Astrocyte (in vitro differentiated cells and primary cell): ENCODE results near the gene TMEM176B. TPM values are rescaled to one million over a fixed set of nuclear protein-coding genes. Genes with fewer than 3 reads are reported as not detected.

Experiments used
- DNase-seq: peaks from one replicate; pipeline ENCODE4 v3.0.0-alpha.2; 2010; ENCODE audit warnings: low read depth
- FAIRE-seq: peaks from 2 replicates; lab custom pipeline; 2011; peaks lifted over from hg19 to GRCh38; lab: Jason Lieb, UNC
- H2AFZ ChIP-seq: 2 replicates; pipeline ENCODE4 v1.6.0; 2012; ENCODE audit warnings: low read depth, low read length, inconsistent platforms
- H3K27ac ChIP-seq: 2 replicates; pipeline ENCODE4 v1.5.1; 2011; ENCODE audit warnings: low read depth, low read length, inconsistent platforms
- H3K27me3 ChIP-seq: 2 replicates; pipeline ENCODE4 v1.6.0; 2011; ENCODE audit warnings: low read length, inconsistent platforms; ENCODE audit not compliant: insufficient read depth
- H3K36me3 ChIP-seq: 2 replicates; pipeline ENCODE4 v1.5.1; 2011; ENCODE audit warnings: low read length, inconsistent platforms; ENCODE audit not compliant: insufficient read depth
- H3K4me1 ChIP-seq: 2 replicates; pipeline ENCODE4 v1.5.1; 2011; ENCODE audit warnings: low read length, inconsistent platforms; ENCODE audit not compliant: insufficient read depth
- H3K4me2 ChIP-seq: 2 replicates; pipeline ENCODE4 v1.6.0; 2012; ENCODE audit warnings: low read length, inconsistent platforms
- H3K4me3 ChIP-seq: 2 replicates; pipeline ENCODE4 v1.5.1; 2011; ENCODE audit warnings: low read depth, mild to moderate bottlenecking, low read length, inconsistent platforms; ENCODE audit not compliant: insufficient read depth
- H3K79me2 ChIP-seq: 2 replicates; pipeline ENCODE4 v1.6.0; 2012; ENCODE audit warnings: mild to moderate bottlenecking, low read length, inconsistent platforms; ENCODE audit not compliant: insufficient read depth
- H3K9ac ChIP-seq: 2 replicates; pipeline ENCODE4 v1.6.0; 2012; ENCODE audit warnings: mild to moderate bottlenecking, low read length, inconsistent platforms
- H3K9me3 ChIP-seq: 2 replicates; pipeline ENCODE4 v1.5.1; 2012; ENCODE audit warnings: low read depth, mild to moderate bottlenecking, low read length, inconsistent platforms; ENCODE audit not compliant: insufficient read depth
- H4K20me1 ChIP-seq: 2 replicates; pipeline ENCODE4 v1.6.0; 2012; ENCODE audit warnings: low read length, inconsistent platforms; ENCODE audit not compliant: insufficient read depth
- H3K27ac Mint-ChIP-seq: one replicate; pipeline ENCODE4 v1.8.0; 2021; ENCODE audit warnings: mild to moderate bottlenecking, mixed read lengths; ENCODE audit not compliant: unreplicated experiment
- H3K27me3 Mint-ChIP-seq: one replicate; pipeline ENCODE4 v1.8.0; 2021; ENCODE audit warnings: low read depth, mixed read lengths; ENCODE audit not compliant: unreplicated experiment
- H3K36me3 Mint-ChIP-seq: one replicate; pipeline ENCODE4 v1.8.0; 2021; ENCODE audit warnings: low read depth, mixed read lengths; ENCODE audit not compliant: unreplicated experiment
- H3K4me1 Mint-ChIP-seq: one replicate; pipeline ENCODE4 v1.8.0; 2021; ENCODE audit warnings: low read depth, mixed read lengths; ENCODE audit not compliant: unreplicated experiment
- H3K4me3 Mint-ChIP-seq: one replicate; pipeline ENCODE4 v1.8.0; 2021; ENCODE audit warnings: mild to moderate bottlenecking, moderate library complexity, mixed read lengths; ENCODE audit not compliant: unreplicated experiment
- H3K9me3 Mint-ChIP-seq: one replicate; pipeline ENCODE4 v1.8.0; 2021; ENCODE audit warnings: mild to moderate bottlenecking, mixed read lengths; ENCODE audit not compliant: unreplicated experiment
- CTCF ChIP-seq: IDR thresholded peaks from 2 replicates; pipeline ENCODE4 v1.5.1; 2011; ENCODE audit warnings: low read depth, mild to moderate bottlenecking, inconsistent platforms, low read length, moderate library complexity; ENCODE audit not compliant: insufficient read depth
- EZH2 ChIP-seq: IDR thresholded peaks from 2 replicates; pipeline ENCODE4 v1.6.1; 2012; ENCODE audit warnings: mild to moderate bottlenecking, low read length, inconsistent platforms; ENCODE audit not compliant: insufficient read depth
- total RNA-seq: library from RNA; stranded (reverse); gene quantifications from 2 replicates; pipeline ENCODE4 v1.2.1, GENCODE V29; 2021

The TMEM176B gene
- total RNA-seq, 1 donor from 2014 or later, result 0.32 TPM

- TF ChIP-seq CTCF, result no peak
- TF ChIP-seq EZH2, result no peak
- no peak for DNase-seq
- Histone ChIP-seq H2AFZ (no peak overlapping the region), H3K36me3 (no peaks in the 10 kb centered on the region), H3K9me3 (no peaks in the 10 kb centered on the region), H3K27me3 (no peaks in the 10 kb centered on the region), H3K4me3 (no peak overlapping the region), H3K4me1 (no peaks in the 10 kb centered on the region), H3K9ac (no peak overlapping the region), H3K4me2 (no peak overlapping the region), H3K79me2 (no peaks in the 10 kb centered on the region), H3K27ac (no peak overlapping the region), H4K20me1 (no peaks in the 10 kb centered on the region)
- Mint-ChIP-seq H3K36me3 (peaks cover 1% of the 10 kb centered on the region), H3K27me3 (peaks cover 8% of the 10 kb centered on the region), H3K27ac (no peak overlapping the region), H3K4me3 (no peak overlapping the region), H3K4me1 (peaks cover 10% of the 10 kb centered on the region), H3K9me3 (peaks cover 2% of the 10 kb centered on the region)
- FAIRE-seq, result no peak
These were observed 26.1 kb upstream of the TMEM176B start for GRCh38 chr7:150826061-150826849.

- Histone ChIP-seq H3K4me3 (no peak overlapping the region), H2AFZ (no peak overlapping the region), H4K20me1 (no peaks in the 10 kb centered on the region), H3K27me3 (no peaks in the 10 kb centered on the region), H3K4me1 (no peaks in the 10 kb centered on the region), H3K4me2 (no peak overlapping the region), H3K9ac (no peak overlapping the region), H3K9me3 (no peaks in the 10 kb centered on the region), H3K27ac (no peak overlapping the region), H3K36me3 (no peaks in the 10 kb centered on the region), H3K79me2 (no peaks in the 10 kb centered on the region)
- H3K27me3 Mint-ChIP-seq, result peaks cover 8% of the 10 kb centered on the region
- no peak overlapping the region for H3K27ac Mint-ChIP-seq
- peaks cover 2% of the 10 kb centered on the region for H3K9me3 Mint-ChIP-seq
- H3K4me1 Mint-ChIP-seq, result peaks cover 14% of the 10 kb centered on the region
- FAIRE-seq (no peak), DNase-seq (no peak)
- no peak for TF ChIP-seq CTCF
- TF ChIP-seq EZH2, result no peak
- no peak overlapping the region for H3K4me3 Mint-ChIP-seq
- peaks cover 4% of the 10 kb centered on the region for H3K36me3 Mint-ChIP-seq
These were observed 24.4 kb upstream of the TMEM176B start for GRCh38 chr7:150824379-150825177.
